ENCODE measurements around the gene FAM9A. TPM values are rescaled to one million over a fixed set of nuclear protein-coding genes. Genes with fewer than 3 reads are reported as not detected.

FAM9A gene
- total RNA-seq, 1 experiment from 2014 or later, result not detected

- H3K79me2 ChIP-seq (ENCODE audit: low read length), result no peaks in the 10 kb centered on the region
- intact Hi-C loops (cut with micrococcal nuclease), result loop anchor here (2.0 to 10.0 kb wide), 3 partner anchors 20 to 230 kb away; no protein-coding TSS in a partner anchor
- H3F3A ChIP-seq (ENCODE audit: low read length, unreplicated experiment), result no peaks in the 10 kb centered on the region
- peak overlapping the region; percentile 81 for H3K27ac ChIP-seq (ENCODE audit: low read length)
- peak; percentile 44 for ATAC-seq
- no peaks in the 10 kb centered on the region for H3K27me3 ChIP-seq (ENCODE audit: low read length)
- DNase-seq, result peak; percentile 87
- peaks cover 61% of the 10 kb centered on the region for H3K4me1 ChIP-seq (ENCODE audit: insufficient read depth, low read length)
- H3K4me2 ChIP-seq (ENCODE audit: low read length), result peak overlapping the region; percentile 65
- ChIA-PET CTCF (interaction anchor here (0.6 to 1.7 kb wide), 2 partner anchors 23 to 158 kb away, joined by 4 to 9 read pairs; no protein-coding TSS in a partner anchor), POLR2A (ENCODE audit: unreplicated experiment) (no interaction called here)
- no TSS peak for BruUV-seq (replicated peaks)
- H3K9me2 ChIP-seq (replicated peaks; ENCODE audit: low read length), result no peaks in the 10 kb centered on the region
- peak overlapping the region; percentile 63 for H3K9ac ChIP-seq (ENCODE audit: low read length)
- no peaks in the 10 kb centered on the region for H3K36me3 ChIP-seq (ENCODE audit: low read depth, low read length)
- H3K9me3 ChIP-seq (ENCODE audit: low read length), result no peaks in the 10 kb centered on the region
- TF ChIP-seq CTCF (conservative IDR thresholded peaks at IDR 0.05; ENCODE audit: low read depth, low read length), result peak; percentile 43
- TF ChIP-seq EZH2phosphoT487 (IDR thresholded peaks at IDR 0.05; ENCODE audit: borderline replicate concordance, low read length), result no peak
- no peaks in the 10 kb centered on the region for H4K20me1 ChIP-seq (ENCODE audit: low read length)
- H2AFZ ChIP-seq (ENCODE audit: low read length), result no peak overlapping the region
- H3K4me3 ChIP-seq (ENCODE audit: low read length), result no peak overlapping the region
Observed at GRCh38 chrX:8845060-8845459, 43.9 kb upstream of the FAM9A start.

- H3K4me1 ChIP-seq (ENCODE audit: insufficient read depth, low read length), result peaks cover 52% of the 10 kb centered on the region
- H3K4me3 ChIP-seq (ENCODE audit: low read length), result no peak overlapping the region
- ATAC-seq (peak; percentile 51), DNase-seq (peak; percentile 54)
- H4K20me1 ChIP-seq (ENCODE audit: low read length), result no peaks in the 10 kb centered on the region
- BruUV-seq (replicated peaks), result no TSS peak
- no peaks in the 10 kb centered on the region for H3K36me3 ChIP-seq (ENCODE audit: low read depth, low read length)
- H2AFZ ChIP-seq (ENCODE audit: low read length), result no peak overlapping the region
- POLR2A ChIA-PET (ENCODE audit: unreplicated experiment), result interaction anchor here (0.8 kb wide), 1 partner anchor 208 kb away, joined by 3 read pairs; no protein-coding TSS in a partner anchor
- no peaks in the 10 kb centered on the region for H3K79me2 ChIP-seq (ENCODE audit: low read length)
- peak overlapping the region; percentile 81 for H3K27ac ChIP-seq (ENCODE audit: low read length)
- H3K9me3 ChIP-seq (ENCODE audit: low read length), result no peaks in the 10 kb centered on the region
- H3K4me2 ChIP-seq (ENCODE audit: low read length), result peak overlapping the region; percentile 57
- CTCF ChIA-PET, result interaction anchor here (0.6 to 1.7 kb wide), 2 partner anchors 24 to 25 kb away, joined by 4 to 9 read pairs; no protein-coding TSS in a partner anchor
- H3F3A ChIP-seq (ENCODE audit: low read length, unreplicated experiment), result no peaks in the 10 kb centered on the region
- TF ChIP-seq CTCF (conservative IDR thresholded peaks at IDR 0.05; ENCODE audit: low read depth, low read length) (no peak), EZH2phosphoT487 (IDR thresholded peaks at IDR 0.05; ENCODE audit: borderline replicate concordance, low read length) (no peak), EZH2 (IDR thresholded peaks at IDR 0.05; ENCODE audit: low read length, unreplicated experiment) (no peak)
- H3K9ac ChIP-seq (ENCODE audit: low read length), result peak overlapping the region; percentile 63
- H3K27me3 ChIP-seq (ENCODE audit: low read length), result no peaks in the 10 kb centered on the region
- intact Hi-C loops (cut with micrococcal nuclease), result loop anchor here (2.0 to 10.0 kb wide), 3 partner anchors 19 to 231 kb away; no protein-coding TSS in a partner anchor
- no peaks in the 10 kb centered on the region for H3K9me2 ChIP-seq (replicated peaks; ENCODE audit: low read length)
Observed at GRCh38 chrX:8844157-8844556, 43.0 kb upstream of the FAM9A start.

GRCh38 chrX:8841911-8842310 lies 40.7 kb upstream of the FAM9A start:
- Histone ChIP-seq H3K4me1 (ENCODE audit: insufficient read depth, low read length) (peaks cover 30% of the 10 kb centered on the region), H3K27ac (ENCODE audit: low read length) (no peak overlapping the region), H3K9me3 (ENCODE audit: low read length) (no peaks in the 10 kb centered on the region), H3K4me2 (ENCODE audit: low read length) (no peak overlapping the region), H3K9me2 (replicated peaks; ENCODE audit: low read length) (no peaks in the 10 kb centered on the region), H3K9ac (ENCODE audit: low read length) (no peak overlapping the region), H2AFZ (ENCODE audit: low read length) (no peak overlapping the region), H3K4me3 (ENCODE audit: low read length) (no peak overlapping the region), H3K79me2 (ENCODE audit: low read length) (no peaks in the 10 kb centered on the region), H3F3A (ENCODE audit: low read length, unreplicated experiment) (no peaks in the 10 kb centered on the region), H3K27me3 (ENCODE audit: low read length) (no peaks in the 10 kb centered on the region), H4K20me1 (ENCODE audit: low read length) (no peaks in the 10 kb centered on the region), H3K36me3 (ENCODE audit: low read depth, low read length) (no peaks in the 10 kb centered on the region)
- TF ChIP-seq CTCF (conservative IDR thresholded peaks at IDR 0.05; ENCODE audit: low read depth, low read length), result no peak
- no peak for TF ChIP-seq EZH2 (IDR thresholded peaks at IDR 0.05; ENCODE audit: low read length, unreplicated experiment)
- TF ChIP-seq EZH2phosphoT487 (IDR thresholded peaks at IDR 0.05; ENCODE audit: borderline replicate concordance, low read length), result no peak
- POLR2A ChIA-PET (ENCODE audit: unreplicated experiment), result no interaction called here
- intact Hi-C loops (cut with micrococcal nuclease), result loop anchor here (10.0 kb wide), 1 partner anchor 233 kb away; no protein-coding TSS in a partner anchor
- ATAC-seq (no peak), DNase-seq (no peak)
- CTCF ChIA-PET, result no interaction called here
- no TSS peak for BruUV-seq (replicated peaks)

Measured in PC-3 (cell line).